Neural cell (in vitro differentiated cells): ENCODE data around the gene CRADD. TPM values are rescaled to one million over a fixed set of nuclear protein-coding genes. Genes with fewer than 3 reads are reported as not detected.

Source experiments
- H2AFZ ChIP-seq: fragments of 200-600, 300-800 bp; sonication (generic), shearing (Covaris generic); 2 replicates; pipeline ENCODE4 v1.6.0; 2014; ENCODE audit warnings: low read depth, mild to moderate bottlenecking, antibody characterized with exemption, low read length, moderate library complexity
- H3F3A ChIP-seq: fragments of 200-600 bp; shearing (Covaris generic); 2 replicates; pipeline ENCODE4 v1.6.1; 2016; ENCODE audit warnings: mild to moderate bottlenecking, moderate library complexity, mixed read lengths, antibody characterized with exemption, low read length; ENCODE audit not compliant: insufficient read depth, poor library complexity, severe bottlenecking
- H3K27ac ChIP-seq: fragments of 200-600, 300-800 bp; sonication (generic), shearing (Covaris generic); 2 replicates; pipeline ENCODE4 v1.5.1; 2014; ENCODE audit warnings: mild to moderate bottlenecking, low read length, moderate library complexity
- H3K27me3 ChIP-seq: fragments of 300-800, 200-600 bp; sonication (generic), shearing (Covaris generic); 2 replicates; pipeline ENCODE4 v1.6.0; 2014; ENCODE audit warnings: mild to moderate bottlenecking, low read depth, low read length, moderate library complexity; ENCODE audit not compliant: insufficient read depth
- H3K36me3 ChIP-seq: fragments of 300-800, 200-600 bp; sonication (generic), shearing (Covaris generic); 2 replicates; pipeline ENCODE4 v1.5.1; 2014; ENCODE audit warnings: mild to moderate bottlenecking, antibody characterized with exemption, low read length, moderate library complexity; ENCODE audit not compliant: insufficient read depth
- H3K4me2 ChIP-seq: fragments of 300-800, 200-600 bp; sonication (generic), shearing (Covaris generic); 2 replicates; pipeline ENCODE4 v1.6.0; 2014; ENCODE audit warnings: mild to moderate bottlenecking, low read length
- H3K4me3 ChIP-seq: fragments of 300-800, 200-600 bp; sonication (generic), shearing (Covaris generic); 2 replicates; pipeline ENCODE4 v1.5.1; 2014; ENCODE audit warnings: mild to moderate bottlenecking, low read length, moderate library complexity
- H3K79me2 ChIP-seq: fragments of 200-600 bp; shearing (Covaris generic); replicated peaks from 2 replicates; pipeline ENCODE4 v1.6.0; 2014; ENCODE audit warnings: mild to moderate bottlenecking, low read length, moderate library complexity; ENCODE audit not compliant: insufficient read depth
- H3K9ac ChIP-seq: fragments of 300-800, 200-600 bp; sonication (generic), shearing (Covaris generic); 2 replicates; pipeline ENCODE4 v1.6.1; 2016; ENCODE audit warnings: mild to moderate bottlenecking, low read length, mixed read lengths
- H3K9me2 ChIP-seq: fragments of 200-600 bp; shearing (Covaris generic); 2 replicates; pipeline ENCODE4 v1.6.1; 2016; ENCODE audit warnings: mild to moderate bottlenecking, low read length, mixed read lengths; ENCODE audit not compliant: insufficient read depth
- H3K9me3 ChIP-seq: fragments of 200-600, 300-800 bp; sonication (generic), shearing (Covaris generic); 2 replicates; pipeline ENCODE4 v1.6.1; 2016; ENCODE audit warnings: mild to moderate bottlenecking, mixed run types, low read length, moderate library complexity, mixed read lengths
- H4K20me1 ChIP-seq: fragments of 200-600 bp; shearing (Covaris generic); 2 replicates; pipeline ENCODE4 v1.6.1; 2016; ENCODE audit warnings: mild to moderate bottlenecking, mixed run types; ENCODE audit not compliant: insufficient read depth
- CTCF ChIP-seq: fragments of 450-650 bp; IDR thresholded peaks from 2 replicates; pipeline ENCODE4 v1.5.1; 2014; ENCODE audit warnings: antibody characterized with exemption, mild to moderate bottlenecking, moderate library complexity; ENCODE audit not compliant: poor library complexity, severe bottlenecking
- EP300 ChIP-seq: fragments of 450-650 bp; conservative IDR thresholded peaks from 2 replicates; pipeline ENCODE4 v1.6.1; 2014; ENCODE audit warnings: antibody characterized with exemption, mild to moderate bottlenecking, moderate library complexity; ENCODE audit not compliant: poor library complexity, severe bottlenecking
- EZH2 ChIP-seq: fragments of 200-600, 300-800 bp; shearing (Covaris generic), sonication (generic); IDR thresholded peaks from 2 replicates; pipeline ENCODE4 v1.6.1; 2014; ENCODE audit warnings: antibody characterized with exemption, low read length, borderline replicate concordance, mild to moderate bottlenecking; ENCODE audit not compliant: insufficient read depth, poor library complexity, severe bottlenecking
- MXI1 ChIP-seq: fragments of 450-650 bp; conservative IDR thresholded peaks from 2 replicates; pipeline ENCODE4 v1.6.1; 2014; ENCODE audit warnings: antibody characterized with exemption, mild to moderate bottlenecking; ENCODE audit not compliant: poor library complexity, severe bottlenecking
- POLR2AphosphoS5 ChIP-seq: IDR thresholded peaks from 2 replicates; pipeline ENCODE4 v1.6.1; 2012
- RAD21 ChIP-seq: fragments of 450-650 bp; conservative IDR thresholded peaks from 2 replicates; pipeline ENCODE4 v1.6.1; 2014; ENCODE audit warnings: antibody characterized with exemption, mild to moderate bottlenecking, moderate library complexity
- REST ChIP-seq: IDR thresholded peaks from 2 replicates; pipeline ENCODE4 v1.6.1; 2012; ENCODE audit warnings: borderline replicate concordance
- SMC3 ChIP-seq: fragments of 450-650 bp; conservative IDR thresholded peaks from 2 replicates; pipeline ENCODE4 v1.6.1; 2014; ENCODE audit warnings: antibody characterized with exemption, mild to moderate bottlenecking, moderate library complexity; ENCODE audit not compliant: poor library complexity
- TAF1 ChIP-seq: IDR thresholded peaks from 2 replicates; pipeline ENCODE4 v1.6.1; 2012; ENCODE audit warnings: low read depth
- polyA plus RNA-seq: library from polyadenylated mRNA; depleted of rRNA; stranded (reverse); fragments of >200 nt; gene quantifications from 2 replicates; pipeline ENCODE4 v1.2.3, GENCODE V29; 2014

Gene CRADD
- polyA plus RNA-seq, 1 donor from 2014 or later, result 23.5 TPM

GRCh38 chr12:93751864-93752610 is 74.9 kb downstream of the CRADD start:
- TF ChIP-seq REST (no peak), TAF1 (no peak), SMC3 (no peak), EZH2 (no peak), EP300 (no peak), POLR2AphosphoS5 (no peak), CTCF (no peak), RAD21 (no peak), MXI1 (no peak)
- Histone ChIP-seq H3K9me2 (no peaks in the 10 kb centered on the region), H3K27me3 (no peaks in the 10 kb centered on the region), H3K4me2 (no peak overlapping the region), H2AFZ (no peak overlapping the region), H3K4me3 (no peak overlapping the region), H3F3A (no peaks in the 10 kb centered on the region), H3K9ac (no peak overlapping the region), H3K9me3 (no peaks in the 10 kb centered on the region), H3K36me3 (no peaks in the 10 kb centered on the region), H4K20me1 (no peaks in the 10 kb centered on the region), H3K79me2 (no peaks in the 10 kb centered on the region), H3K27ac (no peak overlapping the region)

GRCh38 chr12:93753285-93753684 is 76.1 kb downstream of the CRADD start:
- Histone ChIP-seq H3K27me3 (no peaks in the 10 kb centered on the region), H3K9me2 (no peaks in the 10 kb centered on the region), H2AFZ (no peak overlapping the region), H3K9ac (no peak overlapping the region), H3F3A (no peaks in the 10 kb centered on the region), H3K4me3 (no peak overlapping the region), H3K36me3 (no peaks in the 10 kb centered on the region), H3K79me2 (no peaks in the 10 kb centered on the region), H3K27ac (no peak overlapping the region), H4K20me1 (no peaks in the 10 kb centered on the region), H3K4me2 (no peak overlapping the region), H3K9me3 (no peaks in the 10 kb centered on the region)
- TF ChIP-seq MXI1 (no peak), TAF1 (no peak), SMC3 (no peak), POLR2AphosphoS5 (no peak), REST (no peak)
